ENCODE data around the gene IL31RA.

- TF ChIP-seq CTCF (IDR thresholded peaks at IDR 0.05) (no peak), POLR2A (IDR thresholded peaks at IDR 0.05; ENCODE audit: low read length) (no peak), JUN (IDR thresholded peaks at IDR 0.05) (no peak), JUNB (IDR thresholded peaks at IDR 0.05) (no peak), CBX2 (IDR thresholded peaks at IDR 0.05; ENCODE audit: borderline replicate concordance, low read depth) (no peak), RNF2 (IDR thresholded peaks at IDR 0.05; ENCODE audit: borderline replicate concordance, low read depth) (no peak), ESRRA (IDR thresholded peaks at IDR 0.05; ENCODE audit: borderline replicate concordance, low read length) (no peak), TP53 (CRISPR knock-in tag; IDR thresholded peaks at IDR 0.05) (no peak), USF2 (IDR thresholded peaks at IDR 0.05) (no peak)
Measured at GRCh38 chr5:55917402-55918086, 66.4 kb downstream of the IL31RA start.

All from A549 (cell line).